Activated gamma-delta T cell treated with Interleukin-2 at 50 U/mL for 16 hours (primary cell): Measurements from ENCODE around the gene LRRC37B.
"Not testable (repeated sequence)": the region's sequence is repeated elsewhere in the genome, so short reads cannot be mapped to it uniquely, and the experiment has no call there.

Experiments
- DNase-seq: peaks from one replicate; pipeline ENCODE4 v3.0.0-alpha.2; 2020

The LRRC37B gene

DNA sequence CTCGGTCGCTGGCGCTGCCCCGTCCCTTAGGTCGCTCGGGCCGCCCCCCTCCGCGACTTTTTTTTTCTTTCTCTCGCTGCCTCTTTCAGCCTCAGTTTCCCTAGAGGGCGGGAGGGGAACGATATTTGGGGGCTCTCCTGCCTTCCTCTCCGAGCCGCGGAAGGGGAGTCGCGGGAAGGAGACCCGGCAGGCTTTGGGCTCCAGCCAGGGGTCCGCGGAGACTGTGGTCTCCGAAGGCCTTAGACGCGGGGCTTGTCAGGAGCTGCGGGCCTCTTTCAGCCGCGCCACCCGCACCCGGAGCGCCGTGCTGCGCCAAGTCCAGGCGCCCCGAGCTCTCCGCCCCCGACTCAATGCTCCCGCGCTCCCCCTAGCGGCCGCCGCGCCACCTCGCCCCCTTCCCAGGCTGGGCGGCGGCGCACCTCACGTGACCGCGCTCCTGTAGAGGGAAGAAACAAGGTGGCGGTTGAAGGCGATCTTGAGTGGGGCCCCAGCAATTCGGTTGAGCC lies at the start of gene LRRC37B:
TSS of gene LRRC37B (plus strand) at position 427 of the 506 bp plus-strand sequence. CDS start 14,010 bp downstream, outside the sequence.
- DNase-seq, result peak; percentile 85

GRCh38 chr17:31964131-31964530 lies 43.1 kb upstream of the LRRC37B start:
- not testable (repeated sequence) for DNase-seq

- no peak for DNase-seq
These were observed 39.5 kb upstream of the LRRC37B start for GRCh38 chr17:31967648-31968047.

GRCh38 chr17:31970416-31970815 lies 36.8 kb upstream of the LRRC37B start:
- not testable (repeated sequence) for DNase-seq

- DNase-seq, result not testable (repeated sequence)
These were observed 32.7 kb upstream of the LRRC37B start for GRCh38 chr17:31974269-31975071.

DNA sequence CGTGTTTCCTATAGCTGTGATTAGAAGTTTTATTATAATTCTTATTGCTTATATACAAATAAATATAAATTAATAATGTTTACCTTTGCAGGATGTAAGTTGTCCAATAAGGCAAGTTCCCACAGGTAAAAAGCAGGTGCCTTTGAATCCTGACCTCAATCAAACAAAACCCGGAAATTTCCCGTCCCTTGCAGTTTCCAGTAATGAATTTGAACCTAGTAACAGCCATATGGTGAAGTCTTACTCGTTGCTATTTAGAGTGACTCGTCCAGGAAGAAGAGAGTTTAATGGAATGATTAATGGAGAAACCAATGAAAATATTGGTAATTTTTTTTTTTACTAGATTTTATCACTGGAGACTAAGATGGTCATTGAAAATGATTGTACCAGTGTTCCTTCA lies 31.8 kb upstream of the LRRC37B start:
- not testable (repeated sequence) for DNase-seq

- DNase-seq, result not testable (repeated sequence)
These were observed 15.4 kb upstream of the LRRC37B start for GRCh38 chr17:31991821-31992220.

- DNase-seq, result no peak
These were observed 10.2 kb upstream of the LRRC37B start for GRCh38 chr17:31997005-31997404.

DNA sequence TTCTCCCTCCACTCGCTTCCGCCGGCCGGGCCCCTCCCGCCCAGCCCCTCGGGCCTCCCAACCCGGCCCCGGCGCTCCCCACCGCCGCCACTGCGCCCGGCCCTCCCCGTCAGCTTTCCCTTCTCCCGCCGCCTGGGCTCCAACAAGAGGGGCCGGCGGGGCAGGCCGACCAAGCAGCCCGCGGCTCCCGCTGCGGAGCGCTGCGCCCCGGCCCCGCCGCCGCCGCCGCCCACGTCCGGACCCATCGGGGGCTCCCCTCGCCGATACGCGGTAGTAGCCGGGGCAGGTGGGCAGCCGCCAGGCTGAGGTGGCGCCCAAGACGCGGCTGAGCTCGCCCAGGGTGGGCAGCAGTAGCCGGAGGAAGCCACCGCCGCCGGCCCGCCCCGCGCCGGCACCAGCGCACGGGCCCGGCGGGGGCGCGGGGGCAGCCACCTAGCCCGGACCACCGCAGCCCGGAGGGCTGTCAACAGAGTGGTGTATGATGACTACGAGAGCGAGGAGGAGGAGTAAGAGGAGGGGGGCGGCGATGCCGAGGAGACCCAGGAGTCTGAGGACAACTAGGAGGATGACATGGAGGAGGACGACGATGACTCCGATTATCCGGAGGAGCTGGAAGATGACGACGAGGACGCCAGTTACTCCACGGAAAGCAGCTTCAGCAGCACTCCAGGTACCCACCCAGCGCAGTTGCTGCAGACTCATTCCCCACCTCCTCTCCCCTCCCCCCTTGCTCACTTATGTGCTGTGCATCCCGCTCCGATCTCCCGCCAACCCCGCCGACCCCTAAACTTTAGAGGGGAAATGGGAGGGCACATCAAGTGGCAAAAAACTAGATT lies 498 bp downstream of the LRRC37B start:
- peak; percentile 28 for DNase-seq

- no peak for DNase-seq
These were observed 2.0 kb downstream of the LRRC37B start for GRCh38 chr17:32009262-32009542.

- DNase-seq, result no peak
These were observed 2.9 kb downstream of the LRRC37B start for GRCh38 chr17:32010114-32010513.

DNA sequence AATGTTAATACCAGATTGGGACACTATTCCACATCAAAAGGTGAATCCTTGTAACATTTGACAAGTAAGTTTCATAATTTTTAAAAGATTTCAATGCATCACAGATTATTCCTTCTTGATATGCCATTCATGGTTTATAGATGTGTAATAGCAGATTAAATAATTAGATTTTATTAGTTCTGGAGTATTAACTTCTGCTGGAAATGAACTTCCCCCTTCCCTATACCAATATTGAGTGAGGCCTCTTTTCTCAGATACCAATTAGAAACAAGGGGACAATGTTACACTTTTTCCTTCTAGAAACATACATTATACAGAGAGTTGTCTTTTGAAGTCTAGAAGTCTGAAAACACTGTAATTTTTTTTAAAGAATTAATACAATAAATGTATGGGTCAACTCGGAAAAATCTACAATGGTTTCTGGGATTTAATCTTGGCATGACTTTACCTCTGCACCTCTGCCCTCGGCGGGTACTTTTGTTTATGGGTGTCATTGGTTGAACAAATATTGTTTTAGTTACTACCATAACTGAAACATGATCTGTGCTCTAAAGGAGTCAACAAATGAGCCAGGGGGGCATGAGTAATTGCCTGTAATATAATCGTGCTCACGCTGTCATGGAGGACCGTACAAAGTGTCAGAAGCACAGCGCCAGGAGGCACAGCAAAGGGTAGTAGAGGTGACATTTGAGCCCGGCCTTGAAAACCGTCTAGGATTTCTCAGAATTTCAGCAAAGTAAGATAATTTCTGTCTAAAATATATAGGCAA lies 8.2 kb downstream of the LRRC37B start:
- DNase-seq, result no peak

DNA sequence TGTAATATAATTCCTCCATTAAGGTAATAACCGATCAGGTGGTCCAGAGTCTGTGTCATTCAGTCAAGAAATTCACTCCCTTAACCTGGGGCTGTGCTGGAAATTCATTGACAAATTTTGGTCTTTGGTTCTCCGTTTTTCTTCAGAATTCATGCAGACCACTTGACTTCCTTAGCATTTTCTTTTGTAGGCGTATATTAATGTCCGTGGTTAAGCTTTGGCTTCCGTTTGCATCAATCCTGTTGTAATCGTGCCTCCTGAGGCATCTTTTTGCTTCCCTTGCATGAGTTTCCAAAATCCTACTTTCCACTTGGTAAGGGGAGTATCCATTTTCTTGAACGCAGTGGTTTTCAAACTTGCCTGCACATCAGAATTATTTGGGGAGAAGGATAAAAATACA lies 9.0 kb downstream of the LRRC37B start:
- DNase-seq, result no peak

- no peak for DNase-seq
These were observed 12.0 kb downstream of the LRRC37B start for GRCh38 chr17:32019228-32019627.

DNA sequence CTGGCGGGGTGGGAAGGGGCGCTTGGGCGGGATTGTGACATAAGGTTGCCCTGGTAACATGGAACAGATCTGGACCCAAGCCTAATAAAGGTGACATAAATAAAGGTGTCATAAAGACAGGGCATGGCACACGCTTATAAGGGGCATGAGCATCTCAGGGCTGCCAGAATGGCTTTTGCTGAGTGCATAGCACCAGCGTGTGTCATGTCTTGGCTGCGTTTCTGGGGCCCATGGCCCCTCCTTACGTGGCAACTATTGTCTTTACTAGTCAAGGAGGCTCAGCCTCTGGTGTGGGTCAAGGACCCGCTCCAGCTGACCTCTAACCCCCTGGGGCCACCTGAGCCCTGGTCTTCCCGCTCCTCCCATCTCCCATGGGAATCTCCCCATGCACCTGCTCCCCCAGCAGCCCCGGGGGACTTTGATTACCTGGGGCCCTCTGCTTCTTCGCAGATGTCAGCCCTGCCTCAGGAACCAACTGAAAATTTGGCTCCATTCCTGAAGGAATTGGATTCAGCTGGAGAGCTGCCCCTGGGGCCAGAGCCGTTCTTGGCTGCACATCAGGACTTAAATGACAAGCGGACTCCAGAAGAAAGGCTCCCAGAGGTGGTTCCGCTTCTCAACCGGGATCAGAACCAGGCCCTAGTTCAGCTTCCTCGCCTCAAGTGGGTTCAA lies 13.9 kb downstream of the LRRC37B start:
- no peak for DNase-seq

GRCh38 chr17:32021615-32021955 lies 14.4 kb downstream of the LRRC37B start:
- no peak for DNase-seq

- DNase-seq, result not testable (repeated sequence)
These were observed 15.4 kb downstream of the LRRC37B start for GRCh38 chr17:32022554-32022953.

- not testable (repeated sequence) for DNase-seq
These were observed 20.1 kb downstream of the LRRC37B start for GRCh38 chr17:32027271-32027670.

GRCh38 chr17:32033223-32033622 lies 26.0 kb downstream of the LRRC37B start:
- DNase-seq, result no peak

GRCh38 chr17:32033812-32034211 lies 26.6 kb downstream of the LRRC37B start:
- not testable (repeated sequence) for DNase-seq

DNA sequence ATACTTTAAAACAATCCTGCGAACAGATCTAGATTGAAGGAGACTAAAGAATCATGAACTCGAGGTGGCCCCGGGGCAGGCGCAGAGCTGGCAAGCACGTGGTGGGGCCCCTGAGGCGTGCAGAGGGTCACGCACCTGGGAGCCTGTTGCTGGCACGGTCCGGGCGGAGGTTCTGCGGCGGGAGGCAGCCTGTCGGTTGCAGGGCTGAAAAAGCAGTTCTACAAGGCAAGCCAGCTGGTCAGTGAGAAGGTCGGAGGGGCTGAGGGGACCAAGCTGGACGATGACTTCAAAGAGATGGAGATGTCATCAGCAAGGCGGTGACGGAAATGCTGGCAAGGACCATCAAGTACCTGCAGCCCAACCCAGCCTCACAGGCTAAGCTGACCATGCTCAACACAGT lies 33.1 kb downstream of the LRRC37B start:
- DNase-seq, result not testable (repeated sequence)

GRCh38 chr17:32041306-32041875 lies 34.2 kb downstream of the LRRC37B start:
- DNase-seq, result not testable (repeated sequence)
